Smooth muscle cell (in vitro differentiated cells): ENCODE results near the gene TBCD. TPM values are rescaled to one million over a fixed set of nuclear protein-coding genes. Genes with fewer than 3 reads are reported as not detected.

Source experiments
- DNase-seq: peaks from one replicate; lab custom pipeline; 2025; ENCODE audit not compliant: unreplicated experiment; lab: John Stamatoyannopoulos, UW
- H2AFZ ChIP-seq: fragments of 200-600 bp; sonication (generic); 2 replicates; pipeline ENCODE4 v1.6.0; 2016; ENCODE audit warnings: antibody characterized with exemption, low read depth, mild to moderate bottlenecking
- H3F3A ChIP-seq: fragments of 200-600 bp; sonication (generic); 2 replicates; pipeline ENCODE4 v1.6.0; 2017; ENCODE audit warnings: antibody characterized with exemption, low read depth
- H3K27ac ChIP-seq: fragments of 200-600 bp; sonication (generic); 2 replicates; pipeline ENCODE4 v1.5.1; 2016; ENCODE audit warnings: low read depth, mild to moderate bottlenecking
- H3K27me3 ChIP-seq: fragments of 200-600 bp; sonication (generic); 2 replicates; pipeline ENCODE4 v1.6.1; 2016; ENCODE audit warnings: low read depth, mild to moderate bottlenecking
- H3K36me3 ChIP-seq: fragments of 200-600 bp; sonication (generic); 2 replicates; pipeline ENCODE4 v1.5.1; 2016; ENCODE audit warnings: low read depth
- H3K4me1 ChIP-seq: fragments of 200-600 bp; sonication (generic); 2 replicates; pipeline ENCODE4 v1.5.1; 2016; ENCODE audit warnings: low read depth
- H3K4me2 ChIP-seq: fragments of 200-600 bp; sonication (generic); 2 replicates; pipeline ENCODE4 v1.6.0; 2016; ENCODE audit warnings: mild to moderate bottlenecking
- H3K4me3 ChIP-seq: fragments of 200-600 bp; sonication (generic); 2 replicates; pipeline ENCODE4 v1.5.1; 2016; ENCODE audit warnings: mild to moderate bottlenecking
- H3K79me2 ChIP-seq: fragments of 200-600 bp; sonication (generic); 2 replicates; pipeline ENCODE4 v1.6.0; 2016; ENCODE audit warnings: low read depth, mild to moderate bottlenecking
- H3K9ac ChIP-seq: fragments of 200-600 bp; sonication (generic); 2 replicates; pipeline ENCODE4 v1.6.0; 2016; ENCODE audit warnings: low read depth
- H3K9me3 ChIP-seq: fragments of 200-600 bp; sonication (generic); replicated peaks from 2 replicates; pipeline ENCODE4 v1.5.1; 2016; ENCODE audit warnings: low read depth
- H4K20me1 ChIP-seq: fragments of 200-600 bp; sonication (generic); 2 replicates; pipeline ENCODE4 v1.6.0; 2016; ENCODE audit warnings: low read depth
- WGBS: methylation state at CpG from one replicate; pipeline ENCODE4 v1.1.7; 2016; ENCODE audit warnings: low lambda C conversion rate; 5-methylcytosine and 5-hydroxymethylcytosine counted together
- polyA plus RNA-seq: library from polyadenylated mRNA; unstranded; fragments of >200 nt; fragmentation: Nextera tagmentation; extraction: Ambion mirVana; gene quantifications from 2 replicates; pipeline ENCODE4 v1.2.1, GENCODE V29; 2016
- total RNA-seq: library from RNA; depleted of rRNA; stranded (reverse); fragments of >200 nt; gene quantifications from 2 replicates; pipeline ENCODE4 v1.2.3, GENCODE V29; 2014
- TF ChIP-seq, protein P1 (sequence below): fragments of 200-600 bp; sonication (generic); IDR thresholded peaks from 2 replicates; pipeline ENCODE4 v1.5.1; 2017; ENCODE audit warnings: borderline replicate concordance, mild to moderate bottlenecking, antibody characterized with exemption; ENCODE audit not compliant: insufficient read depth, poor library complexity, severe bottlenecking

The TBCD gene
- 29.1 and 31.5 TPM in 2 replicates for total RNA-seq
- 38.8 and 45.3 TPM in 2 replicates for polyA plus RNA-seq

DNA sequence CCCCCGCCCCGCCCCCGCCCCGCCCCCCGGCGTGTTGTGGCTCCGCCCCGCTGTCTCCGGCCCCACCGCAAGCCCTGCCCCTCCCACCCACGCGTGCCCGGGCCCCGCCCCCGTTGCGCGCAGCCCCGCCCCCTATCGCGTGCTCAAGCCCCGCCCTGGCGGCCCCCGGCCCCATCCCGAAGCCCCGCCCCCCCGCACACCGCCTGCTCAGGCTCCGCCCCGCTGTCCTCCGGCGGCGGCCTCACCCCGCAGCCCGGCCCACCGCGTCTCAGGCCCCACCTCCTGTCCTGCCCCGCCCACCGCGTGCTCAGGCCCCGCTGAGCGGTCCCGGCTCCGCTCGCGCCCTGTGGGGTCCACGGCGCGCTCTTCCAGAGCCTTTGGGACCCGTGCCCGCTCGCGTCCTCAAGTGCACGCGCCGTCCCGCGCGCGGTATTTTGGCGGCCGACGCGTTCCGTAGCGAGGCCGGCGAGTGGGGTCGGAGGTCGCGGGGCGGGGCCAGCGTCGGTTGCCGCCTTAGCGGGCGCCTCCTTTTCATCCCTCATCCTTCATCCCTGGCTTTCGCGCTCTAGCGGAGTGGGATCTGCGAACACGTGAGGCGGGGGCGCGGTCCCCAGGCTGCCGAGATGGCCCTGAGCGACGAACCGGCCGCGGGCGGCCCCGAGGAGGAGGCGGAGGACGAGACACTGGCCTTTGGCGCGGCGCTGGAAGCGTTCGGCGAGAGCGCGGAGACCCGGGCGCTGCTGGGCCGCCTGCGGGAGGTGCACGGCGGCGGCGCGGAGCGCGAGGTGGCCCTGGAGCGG lies at the start of gene TBCD:
Gene TBCD, plus strand, starts transcription at position 495 of the 800 bp plus-strand sequence. Its CDS starts 129 bp downstream, at position 624.
- TF ChIP-seq, protein P1, sequence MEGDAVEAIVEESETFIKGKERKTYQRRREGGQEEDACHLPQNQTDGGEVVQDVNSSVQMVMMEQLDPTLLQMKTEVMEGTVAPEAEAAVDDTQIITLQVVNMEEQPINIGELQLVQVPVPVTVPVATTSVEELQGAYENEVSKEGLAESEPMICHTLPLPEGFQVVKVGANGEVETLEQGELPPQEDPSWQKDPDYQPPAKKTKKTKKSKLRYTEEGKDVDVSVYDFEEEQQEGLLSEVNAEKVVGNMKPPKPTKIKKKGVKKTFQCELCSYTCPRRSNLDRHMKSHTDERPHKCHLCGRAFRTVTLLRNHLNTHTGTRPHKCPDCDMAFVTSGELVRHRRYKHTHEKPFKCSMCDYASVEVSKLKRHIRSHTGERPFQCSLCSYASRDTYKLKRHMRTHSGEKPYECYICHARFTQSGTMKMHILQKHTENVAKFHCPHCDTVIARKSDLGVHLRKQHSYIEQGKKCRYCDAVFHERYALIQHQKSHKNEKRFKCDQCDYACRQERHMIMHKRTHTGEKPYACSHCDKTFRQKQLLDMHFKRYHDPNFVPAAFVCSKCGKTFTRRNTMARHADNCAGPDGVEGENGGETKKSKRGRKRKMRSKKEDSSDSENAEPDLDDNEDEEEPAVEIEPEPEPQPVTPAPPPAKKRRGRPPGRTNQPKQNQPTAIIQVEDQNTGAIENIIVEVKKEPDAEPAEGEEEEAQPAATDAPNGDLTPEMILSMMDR: no peak

DNA sequence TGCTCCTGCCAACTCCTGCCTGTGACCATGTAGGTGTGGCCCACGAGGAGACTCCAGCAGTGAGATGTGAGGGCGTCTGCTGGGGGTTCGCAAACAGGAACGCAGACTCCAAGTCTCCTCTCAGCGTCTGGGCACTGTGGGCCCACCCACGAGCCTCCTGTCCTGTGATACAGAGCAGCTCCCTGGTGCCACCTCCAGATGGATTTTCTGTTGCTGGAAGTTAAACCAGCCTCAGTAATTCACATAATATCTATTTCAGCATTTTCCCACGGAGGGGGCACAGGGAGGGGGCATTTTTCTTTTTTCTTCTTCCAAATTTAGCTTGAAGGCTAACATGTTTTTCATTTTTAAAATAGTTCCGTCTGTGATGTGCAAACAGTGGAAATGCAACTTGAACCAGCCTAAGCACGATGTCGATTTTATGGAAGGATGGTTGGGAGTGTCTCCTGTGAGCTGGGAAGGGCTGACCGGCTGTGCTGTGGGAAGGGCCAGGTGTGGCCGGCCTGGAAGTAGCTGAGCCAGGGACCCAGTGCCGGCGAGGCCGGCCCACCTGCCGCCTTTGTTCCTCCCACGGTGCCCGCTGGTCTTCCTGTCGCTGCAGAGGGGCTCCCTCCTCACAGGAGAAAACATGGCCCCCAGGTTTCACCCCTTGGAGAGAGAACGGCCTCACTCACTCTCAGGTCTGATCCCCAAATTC lies 49.5 kb upstream of the TBCD start:
- peaks cover 6% of the 10 kb centered on the region for H3K79me2 ChIP-seq
- no peak overlapping the region for H3K9ac ChIP-seq
- H3K27me3 ChIP-seq: no peaks in the 10 kb centered on the region
- H3F3A ChIP-seq: no peaks in the 10 kb centered on the region
- H3K4me1 ChIP-seq: peaks cover 4% of the 10 kb centered on the region
- no peak overlapping the region for H2AFZ ChIP-seq
- no peaks in the 10 kb centered on the region for H4K20me1 ChIP-seq
- no peak for DNase-seq
- no peaks in the 10 kb centered on the region for H3K9me3 ChIP-seq
- WGBS: 62% methylated on average over 19 of the region's 20 CpGs
- no peak overlapping the region for H3K27ac ChIP-seq
- no peak overlapping the region for H3K4me2 ChIP-seq
- H3K36me3 ChIP-seq: no peaks in the 10 kb centered on the region
- TF ChIP-seq, protein P1: no peak
- H3K4me3 ChIP-seq: no peak overlapping the region

More for the DNA sequence above, at the start of gene TBCD:
- peaks cover 15% of the 10 kb centered on the region for H4K20me1 ChIP-seq
- no peaks in the 10 kb centered on the region for H3F3A ChIP-seq
- H2AFZ ChIP-seq: peak within 1 kb of the TSS; percentile 97
- peaks cover 14% of the 10 kb centered on the region for H3K4me1 ChIP-seq
- peak; percentile 94 for DNase-seq
- H3K9me3 ChIP-seq: no peaks in the 10 kb centered on the region
- H3K36me3 ChIP-seq: no peaks in the 10 kb centered on the region
- H3K9ac ChIP-seq: peak within 1 kb of the TSS; percentile 60
- peak within 1 kb of the TSS; percentile 97 for H3K4me3 ChIP-seq
- peak within 1 kb of the TSS; percentile 97 for H3K4me2 ChIP-seq
- WGBS: under 1% methylated on average over 58 of the region's 114 CpGs
- no peaks in the 10 kb centered on the region for H3K27me3 ChIP-seq
- peaks cover 15% of the 10 kb centered on the region for H3K79me2 ChIP-seq
- peak within 1 kb of the TSS; percentile 44 for H3K27ac ChIP-seq

DNA sequence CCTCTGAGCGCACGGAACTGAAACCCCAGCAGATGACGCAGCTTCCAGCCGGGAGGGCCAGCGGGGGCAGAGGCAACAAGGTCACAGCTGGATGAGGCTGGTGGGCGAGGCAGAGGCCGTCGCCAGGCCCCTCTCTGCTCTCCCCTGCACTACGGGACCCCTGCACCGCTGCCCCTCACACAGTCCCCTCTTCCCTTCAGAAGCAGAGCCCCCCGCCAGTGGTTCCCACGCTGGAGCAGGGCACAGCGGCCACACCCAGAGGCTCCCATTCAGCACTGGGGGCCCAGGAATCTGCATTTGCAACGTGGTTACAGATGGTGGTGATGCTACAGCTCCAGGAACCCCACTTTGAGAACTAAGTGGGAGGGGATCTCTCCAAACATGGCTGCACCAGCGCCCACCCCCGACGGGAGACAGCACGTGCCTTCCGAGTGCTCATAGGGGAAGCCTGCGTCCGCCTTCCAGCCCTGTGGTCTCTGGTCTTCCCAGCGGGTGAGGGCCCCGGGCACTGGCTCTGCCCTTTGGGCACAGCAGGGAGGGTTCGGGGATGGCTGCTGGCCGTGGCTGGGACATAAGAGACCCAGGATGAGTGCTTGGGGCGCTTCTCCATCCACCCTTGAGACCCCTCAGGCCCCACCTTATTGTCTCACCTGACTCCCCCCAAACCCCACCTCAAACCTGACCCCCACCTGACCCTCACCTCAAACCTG lies 48.7 kb upstream of the TBCD start:
- Histone ChIP-seq H3K9ac (no peak overlapping the region), H3K27ac (no peak overlapping the region), H3K36me3 (no peaks in the 10 kb centered on the region), H3K9me3 (no peaks in the 10 kb centered on the region), H4K20me1 (no peaks in the 10 kb centered on the region), H3F3A (no peaks in the 10 kb centered on the region), H2AFZ (no peak overlapping the region), H3K4me2 (no peak overlapping the region), H3K27me3 (no peaks in the 10 kb centered on the region), H3K79me2 (no peaks in the 10 kb centered on the region), H3K4me3 (no peak overlapping the region), H3K4me1 (no peaks in the 10 kb centered on the region)
- TF ChIP-seq, protein P1: no peak
- 87% methylated on average over 25 of the region's 26 CpGs for WGBS
- no peak for DNase-seq
